GM11168 (cell line): ENCODE results near the gene KCNJ6.

Source experiments
- in situ Hi-C: fragments of 300-500 bp; cut with MboI; formaldehyde crosslinking; loops from one replicate; pipeline ENCODE4 v1.12.0; 2022; ENCODE audit warnings: low sequenced_read_pairs; ENCODE audit not compliant: unreplicated experiment

KCNJ6 gene

GRCh38 chr21:37869661-37870060 lies 46.6 kb downstream of the KCNJ6 start:
- in situ Hi-C loops = no loop called here

GRCh38 chr21:37868446-37869295 lies 47.6 kb downstream of the KCNJ6 start:
- in situ Hi-C loops = no loop called here

GRCh38 chr21:37866027-37866426 lies 50.2 kb downstream of the KCNJ6 start:
- in situ Hi-C loops = no loop called here

GRCh38 chr21:37865156-37865555 lies 51.1 kb downstream of the KCNJ6 start:
- in situ Hi-C loops = no loop called here

GRCh38 chr21:37863842-37864241 lies 52.4 kb downstream of the KCNJ6 start:
- in situ Hi-C loops = no loop called here

- in situ Hi-C loops = no loop called here
Observed at GRCh38 chr21:37862536-37862935, 53.7 kb downstream of the KCNJ6 start.

GRCh38 chr21:37861561-37861960 lies 54.7 kb downstream of the KCNJ6 start:
- in situ Hi-C loops = no loop called here

- in situ Hi-C loops = no loop called here
Observed at GRCh38 chr21:37860416-37860815, 55.8 kb downstream of the KCNJ6 start.

GRCh38 chr21:37855647-37856625 lies 60.3 kb downstream of the KCNJ6 start:
- in situ Hi-C loops = no loop called here

GRCh38 chr21:37855271-37855646 lies 61.0 kb downstream of the KCNJ6 start:
- in situ Hi-C loops = no loop called here

GRCh38 chr21:37849506-37850102 lies 66.7 kb downstream of the KCNJ6 start:
- in situ Hi-C loops = no loop called here

- in situ Hi-C loops = no loop called here
Observed at GRCh38 chr21:37848721-37849490, 67.4 kb downstream of the KCNJ6 start.

- in situ Hi-C loops = no loop called here
Observed at GRCh38 chr21:37845535-37845934, 70.7 kb downstream of the KCNJ6 start.

- in situ Hi-C loops = no loop called here
Observed at GRCh38 chr21:37843191-37843590, 73.1 kb downstream of the KCNJ6 start.

- in situ Hi-C loops = no loop called here
Observed at GRCh38 chr21:37842163-37842919, 73.9 kb downstream of the KCNJ6 start.

- in situ Hi-C loops = no loop called here
Observed at GRCh38 chr21:37837381-37837780, 78.9 kb downstream of the KCNJ6 start.

GRCh38 chr21:37835481-37835880 lies 80.8 kb downstream of the KCNJ6 start:
- in situ Hi-C loops = no loop called here

- in situ Hi-C loops = no loop called here
Observed at GRCh38 chr21:37833301-37833700, 83.0 kb downstream of the KCNJ6 start.

- in situ Hi-C loops = no loop called here
Observed at GRCh38 chr21:37829447-37829846, 86.8 kb downstream of the KCNJ6 start.
